ENCODE data around the gene MX1.

- TF ChIP-seq CTCF (IDR thresholded peaks at IDR 0.05; ENCODE audit: low read depth, low read length, missing input control): no peak
- TF ChIP-seq JUND (IDR thresholded peaks at IDR 0.05): no peak
- TF ChIP-seq RAD21 (IDR thresholded peaks at IDR 0.05): no peak
Measured at GRCh38 chr21:41503331-41503730, 77.3 kb downstream of the MX1 start.
